Right lobe of liver (tissue), 6 donors: ENCODE measurements around the gene RER1. TPM values are rescaled to one million over a fixed set of nuclear protein-coding genes. Genes with fewer than 3 reads are reported as not detected.

Source experiments
- ATAC-seq, 4 donors: fragments of 200-7000 bp; cut with Tn5 transposase; one replicate each; pipeline ENCODE4 v1.9.1; 2020; ENCODE audit warnings: mild to moderate bottlenecking in 4 of 4, moderate library complexity in 4 of 4
- DNase-seq, 3 donors: peaks; one replicate each; pipeline ENCODE4 v3.0.0-alpha.2; 2020
- H3K27ac ChIP-seq, 3 donors: fragments of 200-600 bp; one replicate each; pipeline ENCODE4 v1.8.0; 2022
- H3K27me3 ChIP-seq, 2 donors: fragments of 200-600 bp; one replicate each; pipeline ENCODE4 v1.8.0; 2022
- H3K36me3 ChIP-seq, 4 donors: fragments of 200-600 bp; sonication (generic) in 1 of 4; one replicate each; pipeline versions ENCODE4 v1.5.1 to v1.8.0; 2017 to 2022; ENCODE audit warnings: control low read depth in 1 of 4
- H3K4me1 ChIP-seq, 4 donors: fragments of 200-600 bp; sonication (generic) in 1 of 4; one replicate each; pipeline versions ENCODE4 v1.5.1 to v1.8.0; 2017 to 2022; ENCODE audit warnings: control low read depth in 1 of 4
- H3K4me3 ChIP-seq, 3 donors: fragments of 200-600 bp; one replicate each; pipeline ENCODE4 v1.8.0; 2022
- H3K9me3 ChIP-seq, 4 donors: fragments of 200-600 bp; sonication (generic) in 1 of 4; one replicate each; pipeline versions ENCODE4 v1.5.1 to v1.8.0; 2017 to 2022; ENCODE audit warnings: control low read depth in 1 of 4
- POLR2A ChIP-seq: fragments of 450-650 bp; IDR thresholded peaks from one replicate; pipeline ENCODE4 v1.6.1; 2017; ENCODE audit warnings: antibody characterized with exemption, mild to moderate bottlenecking
- WGBS: methylation state at CpG from one replicate; pipeline ENCODE4 v1.1.6; 2018; ENCODE audit warnings: low coverage, low lambda C conversion rate; ENCODE audit not compliant: insufficient coverage; ENCODE audit errors: missing lambda C conversion rate; 5-methylcytosine and 5-hydroxymethylcytosine counted together
- intact Hi-C, 2 donors: fragments of 100-400 bp; cut with DNase I; formaldehyde crosslinking; loops; one replicate each; pipeline versions ENCODE4 v1.11.2 to v1.14.1; 2022
- total RNA-seq, 6 experiments: library from RNA; depleted of rRNA in 2 of 6; stranded (reverse); fragments of >200 nt in 2 of 6; fragmentation: NEBNext Ultra II Directional in 3 of 6; extraction: Animal tissue kit (Norgen Biotek cat#: 25700) in 3 of 6; gene quantifications; one replicate each; pipeline versions ENCODE4 v1.1.0 to v1.2.4, GENCODE V29; 2016 to 2023
- TF ChIP-seq, protein P1 (sequence below), 4 donors: fragments of 200-600 bp in 3 of 4; fragments of 450-650 bp in 1 of 4; IDR thresholded peaks; one replicate each; pipeline versions ENCODE4 v1.5.1 to v1.8.0; 2016 to 2022; ENCODE audit warnings: antibody characterized with exemption in 4 of 4, mild to moderate bottlenecking in 2 of 4
- donor health status: DM: no; HTN: yes; CAD: no.
- donor health status: DM: no; HTN: no; CAD: no.
- donor health status: DM: no; HTN: no; CAD: no.
- donor health status: DM: no; HTN: yes; CAD: no.
- donor health status: DM: no; HTN: yes; CAD: no.

RER1 gene
- total RNA-seq, 6 experiments from 2014 or later = 76.5 to 166 (median 122) TPM

DNA sequence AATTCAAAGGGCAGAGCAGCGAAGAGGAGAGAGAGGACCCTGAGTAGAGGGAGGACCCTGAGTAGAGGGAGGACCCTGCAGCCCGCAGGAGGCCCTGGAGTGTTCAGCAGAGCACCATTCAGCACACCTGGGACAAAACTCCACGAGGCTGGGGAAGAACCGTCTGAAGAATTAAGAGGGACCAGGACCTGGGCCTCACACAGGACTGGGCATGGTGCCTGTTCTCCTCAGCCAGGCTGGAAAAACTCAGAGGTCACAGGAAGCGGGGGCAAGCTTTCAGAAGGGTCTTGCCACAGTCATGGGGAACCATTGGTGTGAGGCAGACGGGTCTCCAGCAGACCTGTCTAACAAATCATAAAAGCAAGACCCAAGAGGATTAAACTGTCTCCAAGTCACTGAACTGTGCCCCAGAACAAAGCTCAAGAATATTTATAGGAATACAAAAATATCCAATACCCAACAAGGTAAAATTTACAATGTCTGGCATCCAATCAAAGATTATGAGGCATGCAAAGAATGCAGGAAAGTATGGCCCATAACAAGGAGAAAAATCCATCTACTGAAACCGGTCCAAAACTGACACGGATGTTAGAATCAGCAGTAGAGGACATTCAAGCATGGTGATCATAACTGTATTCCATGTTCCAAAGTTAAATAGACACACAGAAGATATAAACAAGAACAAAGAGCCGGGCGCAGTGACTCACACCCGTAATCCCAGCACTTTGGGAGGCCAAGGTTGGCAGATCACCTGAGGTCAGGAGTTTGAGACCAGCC is 30.9 kb upstream of the RER1 start:
- H3K4me3 ChIP-seq = no peak overlapping the region
- H3K4me1 ChIP-seq = no peaks in the 10 kb centered on the region
- H3K9me3 ChIP-seq = no peaks in the 10 kb centered on the region
- ATAC-seq (no peak), DNase-seq (peak in 1 of 3 donors; percentile 1)
- H3K27ac ChIP-seq = no peak overlapping the region
- H3K27me3 ChIP-seq = no peaks in the 10 kb centered on the region
- no peak for TF ChIP-seq POLR2A
- TF ChIP-seq, protein P1, sequence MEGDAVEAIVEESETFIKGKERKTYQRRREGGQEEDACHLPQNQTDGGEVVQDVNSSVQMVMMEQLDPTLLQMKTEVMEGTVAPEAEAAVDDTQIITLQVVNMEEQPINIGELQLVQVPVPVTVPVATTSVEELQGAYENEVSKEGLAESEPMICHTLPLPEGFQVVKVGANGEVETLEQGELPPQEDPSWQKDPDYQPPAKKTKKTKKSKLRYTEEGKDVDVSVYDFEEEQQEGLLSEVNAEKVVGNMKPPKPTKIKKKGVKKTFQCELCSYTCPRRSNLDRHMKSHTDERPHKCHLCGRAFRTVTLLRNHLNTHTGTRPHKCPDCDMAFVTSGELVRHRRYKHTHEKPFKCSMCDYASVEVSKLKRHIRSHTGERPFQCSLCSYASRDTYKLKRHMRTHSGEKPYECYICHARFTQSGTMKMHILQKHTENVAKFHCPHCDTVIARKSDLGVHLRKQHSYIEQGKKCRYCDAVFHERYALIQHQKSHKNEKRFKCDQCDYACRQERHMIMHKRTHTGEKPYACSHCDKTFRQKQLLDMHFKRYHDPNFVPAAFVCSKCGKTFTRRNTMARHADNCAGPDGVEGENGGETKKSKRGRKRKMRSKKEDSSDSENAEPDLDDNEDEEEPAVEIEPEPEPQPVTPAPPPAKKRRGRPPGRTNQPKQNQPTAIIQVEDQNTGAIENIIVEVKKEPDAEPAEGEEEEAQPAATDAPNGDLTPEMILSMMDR (IDR thresholded peaks at IDR 0.05) = no peak
- intact Hi-C loops = no loop called here
- 65% methylated on average over 7 of the region's 11 CpGs for WGBS
- no peaks in the 10 kb centered on the region for H3K36me3 ChIP-seq

DNA sequence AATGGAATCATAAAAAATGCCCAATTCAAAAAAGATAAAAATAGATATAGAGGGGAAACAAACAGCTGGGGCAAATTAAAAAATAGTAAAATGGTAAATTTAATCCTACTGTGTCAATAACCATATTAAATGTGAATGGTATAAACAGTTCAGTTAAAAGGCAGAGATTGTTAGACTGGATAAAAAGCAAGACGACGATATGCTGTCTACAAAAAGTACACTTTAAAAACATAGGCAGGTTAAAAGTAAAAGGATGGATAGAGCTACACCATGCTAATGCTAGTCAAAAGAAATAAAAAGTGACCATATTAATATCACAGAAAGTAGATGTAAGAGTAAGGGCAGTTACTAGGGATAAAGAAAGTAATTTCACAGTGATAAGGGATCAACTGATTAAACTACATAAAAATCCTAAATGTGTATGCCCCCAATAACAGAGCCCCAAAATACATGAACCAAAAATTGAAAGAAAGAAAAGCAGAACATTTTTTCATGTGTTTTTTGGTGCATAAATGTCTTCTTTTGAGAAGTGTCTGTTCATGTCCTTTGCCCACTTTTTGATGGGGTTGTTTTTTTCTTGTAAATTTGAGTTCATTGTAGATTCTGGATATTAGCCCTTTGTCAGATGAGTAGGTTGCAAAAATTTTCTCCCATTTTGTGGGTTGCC is 27.7 kb upstream of the RER1 start:
- WGBS = 95% methylated on average over 2 of the region's 2 CpGs
- Histone ChIP-seq H3K27ac (no peak overlapping the region), H3K9me3 (no peaks in the 10 kb centered on the region), H3K36me3 (no peaks in the 10 kb centered on the region), H3K4me1 (no peaks in the 10 kb centered on the region), H3K27me3 (no peaks in the 10 kb centered on the region), H3K4me3 (no peak overlapping the region)
- no peak for DNase-seq
- ATAC-seq = no peak
- TF ChIP-seq POLR2A = no peak
- TF ChIP-seq, protein P1 (IDR thresholded peaks at IDR 0.05) = no peak
- intact Hi-C loops = no loop called here

DNA sequence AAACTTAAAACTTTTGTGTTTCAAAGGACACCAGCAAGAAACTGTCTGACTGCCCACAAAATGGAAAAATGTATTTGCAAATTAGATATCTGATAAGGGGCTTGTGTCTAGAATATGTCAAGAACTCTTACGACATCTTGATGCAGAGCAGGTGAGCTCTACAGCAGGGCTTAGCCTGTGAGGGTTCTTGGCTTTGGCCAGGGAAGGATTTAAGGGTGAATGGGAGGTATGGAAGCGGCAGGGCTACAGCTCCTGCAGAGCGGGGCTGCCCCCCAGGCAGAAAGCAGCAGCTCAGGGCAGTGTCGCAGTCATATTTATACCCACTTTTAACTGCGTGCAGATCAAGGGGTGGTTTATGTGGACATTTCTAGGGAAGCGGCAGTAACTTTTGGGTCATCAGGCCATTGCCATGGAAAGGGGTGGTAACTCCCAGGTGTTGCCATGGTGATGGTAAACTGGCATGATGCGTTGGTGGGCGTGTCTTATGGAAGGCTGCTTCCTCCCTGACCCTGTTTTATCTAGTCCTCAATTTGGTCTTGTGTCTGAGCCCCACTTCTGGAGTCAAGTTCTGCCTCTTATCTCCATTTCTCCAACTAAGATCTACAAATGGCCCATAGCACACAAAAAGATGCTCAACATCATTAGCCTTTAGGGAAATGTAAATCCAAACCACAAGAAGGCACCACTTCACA is 23.4 kb upstream of the RER1 start:
- no peak for TF ChIP-seq POLR2A
- TF ChIP-seq, protein P1 (IDR thresholded peaks at IDR 0.05) = no peak
- WGBS = 80% methylated on average over 1 of the region's 8 CpGs
- H3K4me1 ChIP-seq = no peaks in the 10 kb centered on the region
- intact Hi-C loops = no loop called here
- H3K9me3 ChIP-seq = no peaks in the 10 kb centered on the region
- peak in 1 of 3 donors; percentile 17 for DNase-seq
- no peak overlapping the region for H3K4me3 ChIP-seq
- no peak for ATAC-seq
- H3K27ac ChIP-seq = no peak overlapping the region
- H3K27me3 ChIP-seq = no peaks in the 10 kb centered on the region
- no peaks in the 10 kb centered on the region for H3K36me3 ChIP-seq

DNA sequence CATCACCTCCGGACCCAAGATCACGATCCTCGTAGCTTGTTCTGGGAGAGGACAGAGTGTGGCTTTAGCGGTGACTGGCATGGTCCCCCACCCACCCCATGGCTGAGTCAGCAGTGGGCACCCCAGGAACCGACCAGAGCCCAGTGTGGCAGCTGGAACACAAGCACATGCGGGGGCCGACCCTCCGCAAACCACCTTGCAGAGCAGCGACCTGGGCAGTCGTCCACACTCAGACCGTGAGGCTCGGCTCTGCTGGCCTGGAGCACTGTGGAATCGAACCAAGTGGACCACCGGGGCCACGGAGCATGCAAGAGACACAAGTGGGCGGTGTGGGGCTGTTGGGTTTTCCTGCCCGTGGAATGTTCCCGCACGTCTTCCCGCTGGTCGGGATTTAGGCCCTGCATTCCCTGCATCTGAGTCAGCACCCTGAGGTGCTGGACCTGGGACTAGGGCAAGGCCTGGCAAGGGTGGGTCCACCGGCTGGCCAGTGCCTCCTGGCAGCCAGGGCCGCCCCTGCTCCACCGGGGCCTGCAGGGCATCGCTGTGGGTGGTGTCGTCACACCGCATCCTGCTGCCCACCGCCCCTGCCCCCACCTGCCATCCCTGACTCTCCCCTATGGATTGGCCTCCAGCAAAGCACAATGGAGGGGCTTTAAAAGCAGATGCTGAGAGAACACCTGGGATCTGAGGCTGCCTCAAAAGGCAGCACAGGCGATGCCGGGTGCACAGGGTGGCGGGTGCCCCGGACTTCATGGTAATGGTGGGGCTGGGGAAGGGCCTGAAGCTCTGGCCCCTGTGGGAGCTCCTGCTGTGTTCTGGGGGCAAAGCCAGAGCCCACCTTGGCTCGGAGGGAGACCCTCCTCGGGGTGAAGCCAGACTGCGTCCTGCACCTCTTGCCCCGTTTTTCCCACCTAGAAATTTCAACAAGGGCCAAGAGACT is 18.8 kb upstream of the RER1 start:
- no peaks in the 10 kb centered on the region for H3K36me3 ChIP-seq
- no peaks in the 10 kb centered on the region for H3K4me1 ChIP-seq
- intact Hi-C loops = no loop called here
- H3K27ac ChIP-seq = no peak overlapping the region
- TF ChIP-seq, protein P1 (IDR thresholded peaks at IDR 0.05) = no peak
- TF ChIP-seq POLR2A = no peak
- DNase-seq = peak; percentile 10 to 48 (median 30)
- H3K4me3 ChIP-seq = no peak overlapping the region
- H3K27me3 ChIP-seq = no peaks in the 10 kb centered on the region
- no peak for ATAC-seq
- H3K9me3 ChIP-seq = no peaks in the 10 kb centered on the region
- WGBS = 95% methylated on average over 7 of the region's 36 CpGs
